ENCODE data around the gene STRC.
"Not testable (repeated sequence)": the region's sequence is repeated elsewhere in the genome, so short reads cannot be mapped to it uniquely, and the experiment has no call there.

Gene STRC

DNA sequence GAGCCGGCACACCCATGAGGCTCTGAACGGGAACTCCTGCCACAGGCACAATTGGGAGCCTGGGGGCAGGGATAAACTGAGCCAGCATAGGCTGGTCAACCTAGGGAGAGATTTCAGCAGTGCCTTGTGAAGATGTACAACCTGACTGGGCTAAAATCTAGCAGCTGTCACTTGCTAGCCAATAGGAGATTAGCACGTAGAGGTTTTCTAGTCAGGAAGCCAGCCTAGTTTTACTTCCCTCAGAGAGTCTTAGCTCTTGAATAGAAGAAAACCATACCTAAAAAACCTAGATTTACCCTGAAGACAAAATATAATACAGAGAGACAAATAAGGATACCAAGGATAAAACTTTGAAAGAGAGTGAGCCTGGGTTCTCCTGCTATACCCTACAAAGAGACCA lies 55.8 kb downstream of the STRC start:
- DNase-seq = not testable (repeated sequence)

DNA sequence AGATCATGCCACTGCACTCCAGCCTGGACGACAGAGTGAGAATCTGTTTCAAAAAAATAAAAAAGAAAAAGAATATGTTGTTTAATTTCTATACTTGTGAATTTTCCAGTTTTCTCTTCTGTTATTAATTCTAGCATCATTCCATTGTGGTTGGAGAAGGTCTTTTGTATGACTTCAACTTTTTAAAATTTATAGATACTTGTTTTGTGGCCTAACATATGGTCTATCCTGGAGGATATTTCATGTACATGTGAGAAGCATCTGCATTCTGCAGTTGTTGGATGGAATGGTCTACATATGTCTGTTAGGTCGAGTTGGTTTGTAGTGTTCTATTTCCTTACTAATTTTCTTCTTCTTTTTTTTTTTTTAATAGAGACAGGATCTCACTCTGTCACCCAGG lies 65.6 kb downstream of the STRC start:
- DNase-seq = no peak

DNA sequence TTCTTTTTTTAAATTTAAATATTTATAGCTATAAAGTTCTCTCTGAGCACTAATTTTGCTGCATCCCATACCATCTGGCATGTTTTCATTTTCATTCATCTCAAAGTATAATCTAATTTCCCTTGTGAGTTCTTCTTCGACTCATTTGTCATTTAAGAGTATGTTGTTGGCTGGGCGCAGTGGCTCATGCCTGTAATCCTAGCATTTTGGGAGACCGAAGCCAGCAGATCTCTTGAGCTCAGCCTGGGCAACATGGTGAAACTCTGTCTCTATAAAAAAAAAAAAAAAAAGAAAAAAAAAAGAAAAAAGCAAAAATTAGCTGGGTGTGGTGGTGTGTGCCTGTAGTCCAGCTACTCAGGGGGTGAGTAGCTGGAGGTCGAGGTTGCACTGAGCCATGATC lies 66.3 kb downstream of the STRC start:
- no peak for DNase-seq

DNA sequence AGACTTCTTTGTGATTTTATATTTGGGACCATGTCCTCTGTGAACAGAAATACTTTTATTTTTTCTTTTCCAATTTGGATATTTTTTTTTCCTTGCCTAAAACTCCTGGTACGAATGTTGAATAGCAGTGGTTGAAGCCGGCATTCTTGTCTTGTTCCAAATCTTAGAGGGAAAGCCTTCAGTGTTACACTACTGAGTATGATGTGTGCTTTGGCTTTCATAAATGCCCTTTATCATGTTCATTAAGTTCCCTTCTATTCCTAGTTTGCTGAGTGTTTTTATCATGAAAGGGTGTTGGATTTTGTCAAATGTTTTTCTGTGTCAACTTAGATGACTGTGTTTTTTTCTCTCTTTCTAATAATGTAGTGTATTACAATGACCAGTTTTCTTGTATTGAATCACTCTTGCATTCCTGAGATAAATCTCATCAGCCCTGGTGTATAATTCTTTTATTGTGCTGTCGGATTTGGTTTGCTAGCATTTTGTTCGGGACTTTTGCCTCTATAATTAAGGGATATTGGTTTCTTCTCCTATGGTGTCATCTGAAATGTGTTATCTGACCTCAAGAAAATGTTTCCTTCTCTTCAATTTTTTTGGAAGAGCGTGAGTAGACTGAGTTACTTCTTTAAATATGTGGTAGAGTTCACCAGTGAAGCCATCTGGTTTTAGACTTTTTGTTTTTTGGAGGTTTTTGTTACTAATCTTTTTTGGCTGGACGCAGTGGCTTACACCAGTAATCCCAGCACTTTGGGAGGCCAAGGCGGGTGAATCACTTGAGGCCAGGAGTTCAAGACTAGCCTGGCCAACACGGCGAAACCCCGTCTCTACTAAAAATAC lies 67.9 kb downstream of the STRC start:
- DNase-seq = no peak

Measured in CD4-positive, alpha-beta T cell treated with Interleukin-1 beta for 1 hour (primary cell).